Glutamatergic neuron (in vitro differentiated cells): ENCODE measurements around the gene SCN1B. TPM values are rescaled to one million over a fixed set of nuclear protein-coding genes. Genes with fewer than 3 reads are reported as not detected.

Source experiments
- DNase-seq: peaks from one replicate; pipeline ENCODE4 v3.0.0; 2022
- H3K27ac Mint-ChIP-seq: one replicate; pipeline ENCODE4 v1.8.0; 2020; ENCODE audit warnings: mild to moderate bottlenecking, mixed read lengths, inconsistent platforms; ENCODE audit not compliant: unreplicated experiment
- H3K27me3 Mint-ChIP-seq: one replicate; pipeline ENCODE4 v1.8.0; 2020; ENCODE audit warnings: mild to moderate bottlenecking, moderate library complexity, mixed read lengths, inconsistent platforms; ENCODE audit not compliant: unreplicated experiment
- H3K36me3 Mint-ChIP-seq: one replicate; pipeline ENCODE4 v1.8.0; 2020; ENCODE audit warnings: mild to moderate bottlenecking, mixed read lengths, inconsistent platforms; ENCODE audit not compliant: unreplicated experiment
- H3K4me1 Mint-ChIP-seq: one replicate; pipeline ENCODE4 v1.8.0; 2020; ENCODE audit warnings: mild to moderate bottlenecking, low read depth, mixed read lengths, inconsistent platforms; ENCODE audit not compliant: unreplicated experiment
- H3K4me3 Mint-ChIP-seq: one replicate; pipeline ENCODE4 v1.8.0; 2020; ENCODE audit warnings: mild to moderate bottlenecking, mixed read lengths, inconsistent platforms; ENCODE audit not compliant: unreplicated experiment
- H3K9me3 Mint-ChIP-seq: one replicate; pipeline ENCODE4 v1.8.0; 2020; ENCODE audit warnings: mild to moderate bottlenecking, moderate library complexity, mixed read lengths, inconsistent platforms; ENCODE audit not compliant: unreplicated experiment
- total RNA-seq: library from RNA; stranded (reverse); fragmentation: NEBNext Ultra II Directional; extraction: Animal tissue kit (Norgen Biotek cat#: 25700); gene quantifications from one replicate; pipeline ENCODE4 v1.2.1, GENCODE V29; 2021; ENCODE audit not compliant: unreplicated experiment
- TF ChIP-seq, protein P1 (sequence below): fragments of 200-600 bp; sonication (generic); IDR thresholded peaks from one replicate; pipeline ENCODE4 v1.5.0; 2021; ENCODE audit not compliant: partially characterized antibody, unreplicated experiment

SCN1B gene
- total RNA-seq, 1 donor from 2014 or later = 12.0 TPM

DNA sequence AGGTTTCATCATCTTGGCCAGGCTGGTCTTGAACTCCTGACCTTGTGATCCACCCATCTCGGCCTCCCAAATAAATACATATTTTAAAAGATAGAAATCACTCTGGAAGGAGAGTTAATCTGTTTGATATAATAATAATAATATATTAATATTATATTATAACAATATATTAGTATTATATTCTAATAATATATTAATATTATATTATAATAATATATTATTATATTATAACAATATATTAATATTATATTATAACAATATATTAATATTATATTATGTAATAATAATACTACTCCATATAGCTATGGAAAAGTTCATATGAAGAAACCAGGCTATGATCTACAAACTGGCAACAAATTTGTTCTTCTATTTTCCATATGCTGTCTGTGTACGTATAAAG is 28.1 kb downstream of the SCN1B start:
- Mint-ChIP-seq H3K27me3 (peaks cover 5% of the 10 kb centered on the region), H3K9me3 (peaks cover 11% of the 10 kb centered on the region), H3K36me3 (no peaks in the 10 kb centered on the region)

DNA sequence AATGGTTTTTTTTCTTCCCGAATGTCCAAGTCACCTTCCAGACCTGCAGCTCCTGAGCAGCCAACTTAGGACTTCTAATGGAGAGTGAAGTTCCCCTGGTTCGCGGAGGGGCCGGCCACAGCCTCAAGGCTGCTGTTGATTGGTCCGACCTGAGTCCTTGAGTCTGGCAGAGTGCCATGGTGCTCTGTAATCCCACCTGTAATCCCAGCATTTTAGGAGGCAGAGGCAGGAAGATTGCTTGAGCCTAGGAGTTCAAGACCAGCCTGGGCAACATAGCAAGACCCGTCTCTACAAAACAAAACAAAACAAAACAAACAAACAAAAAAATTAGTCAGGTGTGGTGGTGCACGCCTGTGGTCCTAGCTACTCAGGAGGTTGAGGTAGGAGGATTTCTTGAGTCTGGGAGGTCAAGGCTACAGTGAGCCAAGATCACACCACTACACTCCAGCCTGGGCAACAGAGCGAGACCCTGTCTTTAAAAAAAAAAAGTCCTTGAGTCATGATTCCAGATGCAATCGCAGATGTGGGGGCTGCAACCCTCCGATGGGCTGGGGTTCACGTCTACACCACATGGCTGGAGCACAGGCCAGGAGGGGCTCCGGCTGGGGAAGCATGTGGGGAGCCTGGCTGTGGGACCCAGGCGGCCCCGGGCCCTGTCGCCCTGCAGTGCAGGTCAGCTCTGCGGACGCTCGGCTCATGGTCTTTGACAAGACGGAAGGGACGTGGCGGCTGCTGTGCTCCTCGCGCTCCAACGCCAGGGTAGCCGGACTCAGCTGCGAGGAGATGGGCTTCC is 28.9 kb downstream of the SCN1B start:
- no peak overlapping the region for H3K27ac Mint-ChIP-seq
- peaks cover 5% of the 10 kb centered on the region for H3K27me3 Mint-ChIP-seq

More for the DNA sequence above, 28.1 kb downstream of the SCN1B start:
- H3K4me1 Mint-ChIP-seq = peaks cover 17% of the 10 kb centered on the region
- no peak overlapping the region for H3K27ac Mint-ChIP-seq
- TF ChIP-seq, protein P1, sequence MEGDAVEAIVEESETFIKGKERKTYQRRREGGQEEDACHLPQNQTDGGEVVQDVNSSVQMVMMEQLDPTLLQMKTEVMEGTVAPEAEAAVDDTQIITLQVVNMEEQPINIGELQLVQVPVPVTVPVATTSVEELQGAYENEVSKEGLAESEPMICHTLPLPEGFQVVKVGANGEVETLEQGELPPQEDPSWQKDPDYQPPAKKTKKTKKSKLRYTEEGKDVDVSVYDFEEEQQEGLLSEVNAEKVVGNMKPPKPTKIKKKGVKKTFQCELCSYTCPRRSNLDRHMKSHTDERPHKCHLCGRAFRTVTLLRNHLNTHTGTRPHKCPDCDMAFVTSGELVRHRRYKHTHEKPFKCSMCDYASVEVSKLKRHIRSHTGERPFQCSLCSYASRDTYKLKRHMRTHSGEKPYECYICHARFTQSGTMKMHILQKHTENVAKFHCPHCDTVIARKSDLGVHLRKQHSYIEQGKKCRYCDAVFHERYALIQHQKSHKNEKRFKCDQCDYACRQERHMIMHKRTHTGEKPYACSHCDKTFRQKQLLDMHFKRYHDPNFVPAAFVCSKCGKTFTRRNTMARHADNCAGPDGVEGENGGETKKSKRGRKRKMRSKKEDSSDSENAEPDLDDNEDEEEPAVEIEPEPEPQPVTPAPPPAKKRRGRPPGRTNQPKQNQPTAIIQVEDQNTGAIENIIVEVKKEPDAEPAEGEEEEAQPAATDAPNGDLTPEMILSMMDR = no peak
- no peak overlapping the region for H3K4me3 Mint-ChIP-seq
- no peak for DNase-seq

DNA sequence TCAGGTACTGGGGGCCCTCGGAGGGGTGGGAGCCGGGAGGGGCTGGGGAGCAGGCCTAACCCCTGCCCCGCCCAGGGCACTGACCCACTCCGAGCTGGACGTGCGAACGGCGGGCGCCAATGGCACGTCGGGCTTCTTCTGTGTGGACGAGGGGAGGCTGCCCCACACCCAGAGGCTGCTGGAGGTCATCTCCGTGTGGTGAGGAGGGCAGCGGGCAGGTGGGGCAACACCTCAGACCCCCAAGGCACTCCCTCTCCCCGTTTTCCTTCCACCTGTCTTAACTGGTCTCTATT is 29.5 kb downstream of the SCN1B start:
- peaks cover 11% of the 10 kb centered on the region for H3K9me3 Mint-ChIP-seq
- DNase-seq = no peak
- H3K27ac Mint-ChIP-seq = no peak overlapping the region
- no peak overlapping the region for H3K4me3 Mint-ChIP-seq
- no peaks in the 10 kb centered on the region for H3K36me3 Mint-ChIP-seq
- peaks cover 17% of the 10 kb centered on the region for H3K4me1 Mint-ChIP-seq
- H3K27me3 Mint-ChIP-seq = peaks cover 5% of the 10 kb centered on the region
- TF ChIP-seq, protein P1 = no peak

More for the DNA sequence above, 28.9 kb downstream of the SCN1B start:
- TF ChIP-seq, protein P1 = no peak
- Mint-ChIP-seq H3K4me3 (no peak overlapping the region), H3K9me3 (peaks cover 11% of the 10 kb centered on the region), H3K4me1 (peaks cover 17% of the 10 kb centered on the region), H3K36me3 (no peaks in the 10 kb centered on the region)
- DNase-seq = no peak

DNA sequence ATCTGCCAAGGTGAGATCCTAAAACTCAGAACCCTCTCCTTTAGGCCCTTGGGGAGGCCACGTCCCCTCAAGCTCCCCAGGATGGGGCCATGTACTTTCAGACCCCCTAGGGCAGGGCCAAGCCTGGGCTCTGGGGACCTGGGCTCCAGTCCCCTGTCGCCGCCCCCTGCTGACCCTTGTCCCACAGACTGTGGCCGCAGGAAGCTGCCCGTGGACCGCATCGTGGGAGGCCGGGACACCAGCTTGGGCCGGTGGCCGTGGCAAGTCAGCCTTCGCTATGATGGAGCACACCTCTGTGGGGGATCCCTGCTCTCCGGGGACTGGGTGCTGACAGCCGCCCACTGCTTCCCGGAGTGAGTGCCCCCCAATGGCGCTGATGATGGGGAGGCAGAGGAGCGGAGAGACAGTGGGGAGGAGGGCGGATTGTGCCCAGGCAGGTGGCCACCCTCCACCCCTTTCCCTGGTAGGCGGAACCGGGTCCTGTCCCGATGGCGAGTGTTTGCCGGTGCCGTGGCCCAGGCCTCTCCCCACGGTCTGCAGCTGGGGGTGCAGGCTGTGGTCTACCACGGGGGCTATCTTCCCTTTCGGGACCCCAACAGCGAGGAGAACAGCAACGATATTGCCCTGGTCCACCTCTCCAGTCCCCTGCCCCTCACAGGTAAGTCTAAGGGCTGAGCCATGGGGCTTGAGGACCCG is 30.0 kb downstream of the SCN1B start:
- H3K4me3 Mint-ChIP-seq = no peak overlapping the region
- no peak overlapping the region for H3K27ac Mint-ChIP-seq
- no peaks in the 10 kb centered on the region for H3K36me3 Mint-ChIP-seq
- H3K27me3 Mint-ChIP-seq = peaks cover 5% of the 10 kb centered on the region
- peaks cover 11% of the 10 kb centered on the region for H3K9me3 Mint-ChIP-seq
- no peak for DNase-seq
- TF ChIP-seq, protein P1 = no peak
- peaks cover 17% of the 10 kb centered on the region for H3K4me1 Mint-ChIP-seq
